ENCODE measurements around the gene SCAMP5. TPM values are rescaled to one million over a fixed set of nuclear protein-coding genes. Genes with fewer than 3 reads are reported as not detected.

SCAMP5 gene
- total RNA-seq, 1 experiment from 2014 or later = 0.69 TPM

GRCh38 chr15:75043509-75044257 is 48.3 kb downstream of the SCAMP5 start:
- DNase-seq (ENCODE audit: extremely low read depth, low read depth) = no peak

GRCh38 chr15:75044258-75044878 is 49.0 kb downstream of the SCAMP5 start:
- DNase-seq (ENCODE audit: extremely low read depth, low read depth) = no peak

- no peak for DNase-seq (ENCODE audit: extremely low read depth, low read depth)
These were observed 50.1 kb downstream of the SCAMP5 start for GRCh38 chr15:75045332-75046015.

GRCh38 chr15:75048394-75048793 is 53.0 kb downstream of the SCAMP5 start:
- DNase-seq (ENCODE audit: extremely low read depth, low read depth) = no peak

- DNase-seq (ENCODE audit: extremely low read depth, low read depth) = no peak
These were observed 54.0 kb downstream of the SCAMP5 start for GRCh38 chr15:75049392-75049791.

GRCh38 chr15:75050283-75050682 is 54.9 kb downstream of the SCAMP5 start:
- DNase-seq (ENCODE audit: extremely low read depth, low read depth) = no peak

GRCh38 chr15:75051191-75051608 is 55.8 kb downstream of the SCAMP5 start:
- no peak for DNase-seq (ENCODE audit: extremely low read depth, low read depth)

GRCh38 chr15:75051711-75052110 is 56.3 kb downstream of the SCAMP5 start:
- DNase-seq (ENCODE audit: extremely low read depth, low read depth) = no peak

- DNase-seq (ENCODE audit: extremely low read depth, low read depth) = no peak
These were observed 57.8 kb downstream of the SCAMP5 start for GRCh38 chr15:75052972-75053747.

GRCh38 chr15:75053748-75054125 is 58.4 kb downstream of the SCAMP5 start:
- no peak for DNase-seq (ENCODE audit: extremely low read depth, low read depth)

GRCh38 chr15:75054172-75054897 is 59.0 kb downstream of the SCAMP5 start:
- no peak for DNase-seq (ENCODE audit: extremely low read depth, low read depth)

GRCh38 chr15:75056036-75056435 is 60.7 kb downstream of the SCAMP5 start:
- DNase-seq (ENCODE audit: extremely low read depth, low read depth) = no peak

- no peak for DNase-seq (ENCODE audit: extremely low read depth, low read depth)
These were observed 63.0 kb downstream of the SCAMP5 start for GRCh38 chr15:75058127-75058905.

- DNase-seq (ENCODE audit: extremely low read depth, low read depth) = no peak
These were observed 64.2 kb downstream of the SCAMP5 start for GRCh38 chr15:75059607-75060006.

- DNase-seq (ENCODE audit: extremely low read depth, low read depth) = no peak
These were observed 65.9 kb downstream of the SCAMP5 start for GRCh38 chr15:75061272-75061671.

GRCh38 chr15:75062706-75063105 is 67.3 kb downstream of the SCAMP5 start:
- DNase-seq (ENCODE audit: extremely low read depth, low read depth) = no peak

GRCh38 chr15:75063338-75063737 is 68.0 kb downstream of the SCAMP5 start:
- no peak for DNase-seq (ENCODE audit: extremely low read depth, low read depth)

GRCh38 chr15:75063889-75064288 is 68.5 kb downstream of the SCAMP5 start:
- DNase-seq (ENCODE audit: extremely low read depth, low read depth) = no peak

GRCh38 chr15:75064846-75065245 is 69.5 kb downstream of the SCAMP5 start:
- DNase-seq (ENCODE audit: extremely low read depth, low read depth) = no peak

GRCh38 chr15:75065467-75065850 is 70.1 kb downstream of the SCAMP5 start:
- DNase-seq (ENCODE audit: extremely low read depth, low read depth) = no peak

Measured in NCI-H460 (cell line).